ENCODE data around the gene GNG12.

The GNG12 gene

GRCh38 chr1:67839826-67840225, 6.6 kb upstream of the GNG12 start:
- DNase-seq = no peak

GRCh38 chr1:67838180-67838910, 5.1 kb upstream of the GNG12 start:
- DNase-seq = no peak

DNA sequence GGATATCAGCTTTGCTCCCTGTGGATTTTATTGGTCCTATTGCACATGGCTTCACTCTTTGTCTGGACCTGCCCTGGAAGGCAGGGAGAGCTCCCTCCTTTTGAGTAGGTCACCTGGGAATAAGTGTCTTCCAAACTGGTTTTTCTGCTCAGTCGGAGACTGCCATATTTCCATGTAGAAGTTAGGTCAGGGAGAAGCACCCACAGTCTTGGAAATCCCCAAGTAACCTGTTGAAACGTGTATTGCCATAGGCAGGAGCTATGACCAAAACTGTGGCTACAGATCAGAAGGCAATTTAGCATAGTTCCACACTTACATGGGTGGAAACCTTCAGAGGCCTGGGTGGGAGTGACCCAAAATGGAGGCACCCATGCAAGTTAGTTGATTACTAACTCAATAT, 3.5 kb upstream of the GNG12 start:
- DNase-seq = peak; percentile 20

- no peak for DNase-seq
These were observed 2.6 kb upstream of the GNG12 start for GRCh38 chr1:67835663-67836452.

DNA sequence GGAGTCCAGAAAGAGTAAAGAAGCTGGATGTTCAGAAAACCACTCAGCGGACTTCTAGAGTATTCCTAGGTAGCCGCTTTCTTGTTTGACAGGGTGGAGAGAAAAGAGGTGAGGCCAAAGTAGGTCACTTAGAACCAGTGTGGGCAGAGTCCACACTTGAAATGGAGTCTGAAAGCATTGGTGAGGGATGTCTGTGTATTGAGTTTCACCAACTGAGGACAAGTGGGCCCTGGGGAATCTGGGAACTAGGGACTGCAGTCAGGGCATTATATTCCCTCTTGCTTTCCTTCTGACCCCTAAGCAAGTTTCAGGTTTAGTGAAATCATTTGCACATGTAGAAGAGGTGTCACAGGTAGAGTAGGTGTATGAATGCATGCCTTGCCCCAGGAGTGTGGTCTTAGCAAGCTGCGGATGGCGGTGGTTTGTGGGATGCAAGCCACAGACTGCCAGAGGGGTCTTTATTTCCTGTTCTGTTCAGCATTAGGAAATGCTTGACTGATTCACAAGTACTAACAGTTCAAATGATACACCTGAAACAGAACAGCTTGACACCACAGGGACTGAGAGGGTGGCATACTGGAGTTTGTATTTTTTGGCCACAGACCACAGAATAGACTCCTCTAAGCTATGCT, 1.1 kb upstream of the GNG12 start:
- peak; percentile 49 for DNase-seq

DNA sequence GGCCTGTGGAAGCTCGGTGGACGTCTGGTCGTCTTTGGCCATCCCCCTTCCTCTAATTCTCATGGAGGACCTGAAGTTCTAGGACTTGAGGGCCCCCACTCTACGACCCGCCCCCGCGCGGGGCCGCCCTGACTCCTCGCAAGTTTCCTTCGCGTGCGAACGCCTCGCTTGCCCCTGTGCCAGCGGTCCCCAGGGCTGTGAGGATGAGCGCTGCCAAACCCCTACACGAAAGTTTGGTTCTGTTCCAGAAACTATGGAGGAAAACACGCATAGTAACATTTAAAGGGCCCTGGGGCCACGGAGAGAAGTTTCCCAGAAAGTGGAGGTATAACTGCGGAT, 304 bp upstream of the GNG12 start:
- no peak for DNase-seq

DNA sequence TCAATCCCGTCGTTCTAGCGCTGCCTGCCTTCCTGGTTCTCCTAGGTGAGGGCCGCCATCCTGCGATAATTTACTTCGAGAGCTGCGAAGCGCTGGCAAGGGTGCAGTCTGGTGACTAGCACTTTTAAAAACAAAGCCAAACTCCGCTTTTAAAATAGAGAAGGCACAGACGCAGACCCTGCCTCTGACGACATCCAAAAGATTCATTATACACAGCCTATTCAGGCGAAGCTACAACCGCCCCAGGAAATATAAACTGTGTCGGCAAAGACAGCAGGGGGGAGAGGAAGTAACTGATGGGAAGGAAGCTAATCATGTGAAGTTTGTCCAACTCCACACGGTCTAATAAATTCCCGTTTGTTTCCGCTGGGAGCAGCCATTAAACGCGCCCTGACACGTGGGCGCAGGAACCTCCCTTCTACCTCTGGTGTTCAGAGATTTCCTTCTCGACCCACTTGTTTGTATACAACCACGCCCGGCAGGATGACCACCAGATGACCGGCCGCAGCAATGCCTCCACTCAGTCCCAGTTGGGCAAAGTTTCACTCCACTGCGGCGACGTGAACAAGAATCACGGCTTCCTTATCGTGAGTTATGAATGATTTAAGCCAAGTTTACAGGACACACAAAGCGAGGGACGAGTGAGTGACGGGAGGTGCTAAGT, 1.3 kb downstream of the GNG12 start:
- DNase-seq = peak; percentile 86

- peak; percentile 47 for DNase-seq
These were observed 2.1 kb downstream of the GNG12 start for GRCh38 chr1:67830928-67831830.

DNA sequence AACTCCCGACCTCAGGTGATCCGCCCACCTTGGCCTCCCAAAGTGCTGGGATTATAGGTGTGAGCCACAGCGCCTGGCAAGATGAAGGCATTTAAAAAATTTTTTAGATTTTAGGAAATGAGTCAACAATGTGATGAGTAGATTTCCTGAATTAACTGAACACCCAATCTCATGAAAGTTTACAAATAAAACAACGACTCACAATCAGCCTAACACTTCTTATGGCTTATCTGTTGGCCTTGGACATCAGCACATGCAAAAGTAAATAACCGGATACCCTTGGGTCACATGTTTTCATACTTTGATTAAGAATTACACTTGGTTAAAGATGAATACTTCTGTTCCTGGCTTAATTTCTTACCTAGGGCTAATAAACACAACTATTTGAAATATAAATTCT, 3.0 kb downstream of the GNG12 start:
- no peak for DNase-seq

DNA sequence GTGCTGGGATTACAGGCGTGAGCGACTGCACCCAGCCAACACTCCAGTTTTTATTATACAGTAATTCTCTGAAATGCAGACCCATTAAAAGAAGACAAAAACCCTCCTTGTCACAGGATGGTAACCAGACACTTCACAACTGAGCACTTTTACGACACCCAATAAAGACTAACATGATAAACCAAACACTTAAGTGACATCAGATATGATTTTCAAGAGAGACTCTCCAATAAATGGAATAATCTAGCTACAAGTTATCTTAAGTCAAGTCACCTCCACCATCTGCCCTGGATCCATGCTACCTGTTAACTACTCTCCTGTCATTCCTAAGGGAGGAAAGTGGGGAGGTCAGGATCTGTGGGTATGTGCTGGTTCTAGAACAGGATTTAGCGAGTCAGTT, 5.6 kb downstream of the GNG12 start:
- peak; percentile 40 for DNase-seq

DNA sequence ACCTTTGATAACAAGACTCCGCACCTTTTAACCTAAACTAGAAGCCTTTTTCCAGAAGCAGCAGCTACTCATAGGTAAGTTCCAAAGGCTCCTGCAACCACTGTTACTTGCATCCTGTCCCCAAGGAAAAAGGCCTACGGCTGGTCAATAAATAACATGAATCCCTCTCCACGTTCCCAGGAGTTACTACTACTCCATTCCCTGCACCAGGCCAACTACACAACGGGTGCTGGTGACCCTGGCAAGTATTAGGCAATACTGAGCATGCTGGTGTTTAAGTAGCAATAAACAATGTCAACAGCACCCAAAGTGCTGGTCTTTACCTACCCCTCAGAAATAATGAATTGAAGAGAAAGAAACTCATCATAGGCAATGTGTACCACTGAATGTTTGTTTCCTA, 7.7 kb downstream of the GNG12 start:
- DNase-seq = no peak

GRCh38 chr1:67824766-67825165, 8.5 kb downstream of the GNG12 start:
- DNase-seq = peak; percentile 13

- DNase-seq = no peak
These were observed 9.7 kb downstream of the GNG12 start for GRCh38 chr1:67823615-67824014.

- DNase-seq = no peak
These were observed 12.0 kb downstream of the GNG12 start for GRCh38 chr1:67821263-67821662.

GRCh38 chr1:67818725-67819301, 14.5 kb downstream of the GNG12 start:
- DNase-seq = peak; percentile 23

DNA sequence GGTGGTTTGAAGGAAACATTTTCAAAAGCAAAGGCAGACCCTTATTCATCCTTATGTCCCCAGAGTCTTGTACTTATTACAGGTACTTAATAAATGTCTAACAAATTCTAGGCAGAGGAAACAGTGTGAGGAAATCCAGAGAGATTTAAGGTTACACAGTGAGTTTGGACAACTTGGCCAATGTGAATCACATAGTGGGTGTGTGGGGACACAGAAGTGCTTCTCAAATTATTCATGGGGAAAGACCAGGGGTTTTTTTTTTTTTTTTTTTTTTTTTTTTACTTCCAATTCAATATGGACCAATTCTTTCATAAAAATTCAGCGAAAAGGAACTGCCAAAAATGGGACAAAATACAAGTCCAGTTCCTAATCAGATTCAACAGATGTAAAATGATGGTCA, 15.1 kb downstream of the GNG12 start:
- DNase-seq = no peak

- no peak for DNase-seq
These were observed 15.9 kb downstream of the GNG12 start for GRCh38 chr1:67817319-67817718.

- no peak for DNase-seq
These were observed 16.8 kb downstream of the GNG12 start for GRCh38 chr1:67816506-67816905.

DNA sequence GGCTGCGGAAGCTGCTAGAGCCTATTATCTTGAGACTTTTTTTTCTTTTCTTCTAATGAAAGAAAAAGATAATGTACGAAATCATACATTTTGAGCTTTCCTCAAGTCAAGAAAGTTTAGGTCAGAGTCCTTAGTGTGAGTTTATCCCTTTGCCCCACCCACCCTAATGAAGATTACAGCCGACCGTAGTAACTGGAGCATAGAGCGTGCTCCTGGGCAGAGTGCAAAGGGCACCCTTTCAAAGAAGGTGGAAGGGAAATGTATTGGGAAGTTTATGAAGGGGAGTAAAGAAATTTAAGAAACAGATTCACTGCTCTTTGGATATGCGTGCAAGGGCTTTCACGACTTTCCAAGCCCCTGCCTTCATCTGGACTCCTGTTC, 17.2 kb downstream of the GNG12 start:
- no peak for DNase-seq

GRCh38 chr1:67815303-67816094, 17.8 kb downstream of the GNG12 start:
- no peak for DNase-seq

DNA sequence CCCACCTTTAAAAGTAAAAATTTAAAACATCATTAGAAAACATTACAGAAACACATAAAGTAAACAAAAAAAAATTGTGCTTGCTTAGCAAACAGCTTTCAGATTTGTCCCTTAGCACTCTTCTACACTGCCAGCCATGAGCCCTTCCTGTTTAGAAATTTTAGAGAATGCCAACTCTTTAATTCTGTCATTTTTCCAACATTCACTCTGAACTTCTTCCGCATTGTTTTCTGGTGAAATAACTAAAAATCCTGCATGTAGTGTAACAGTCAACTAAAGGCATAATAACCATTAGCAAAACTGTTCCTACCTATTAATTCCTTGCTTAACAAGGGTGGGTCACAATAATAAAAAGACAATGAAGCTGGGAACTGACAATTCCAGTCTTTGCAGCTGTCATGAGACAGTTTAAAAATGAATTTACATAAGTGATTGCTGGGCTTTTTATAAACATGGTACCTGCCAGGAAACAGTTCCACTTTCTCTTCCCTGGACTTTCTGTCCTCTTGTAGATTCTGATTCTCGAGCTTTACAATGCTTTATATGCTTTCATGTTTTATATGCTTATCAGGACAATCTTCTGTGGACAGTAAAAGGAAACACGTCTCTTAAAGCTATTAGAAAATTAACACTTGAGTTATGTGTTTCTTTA, 19.0 kb downstream of the GNG12 start:
- no peak for DNase-seq
